GM12874 (cell line): ENCODE measurements around the gene FEV.

ENCODE experiments used
- CTCF ChIP-seq: IDR thresholded peaks from 2 replicates; pipeline ENCODE4 v1.5.1; 2011; ENCODE audit warnings: low read depth, mild to moderate bottlenecking, control low read depth, low read length, moderate library complexity; ENCODE audit not compliant: insufficient read depth

FEV gene

GRCh38 chr2:218995972-218996711 lies 11.2 kb upstream of the FEV start:
- peak; percentile 90 for TF ChIP-seq CTCF

DNA sequence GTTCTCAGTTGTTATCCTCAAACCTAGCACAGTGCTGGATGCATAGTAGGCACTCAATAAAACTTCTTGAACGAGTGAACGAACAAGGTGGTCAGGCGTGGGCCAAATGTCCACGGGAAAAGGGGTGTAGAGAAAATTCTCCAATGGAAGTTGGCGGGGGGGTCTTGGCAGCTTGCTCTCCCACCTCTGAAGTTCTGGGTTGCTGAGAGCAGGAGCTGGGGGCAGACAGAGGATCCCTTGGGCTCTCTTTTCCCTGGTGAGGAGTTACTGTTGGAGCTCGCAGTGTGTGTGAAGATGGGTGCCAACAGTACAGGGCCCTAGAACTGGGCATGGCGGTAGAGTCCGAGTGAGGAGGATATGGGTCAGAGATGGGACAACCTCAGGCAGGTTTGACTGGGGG lies 10.6 kb upstream of the FEV start:
- TF ChIP-seq CTCF: no peak

- TF ChIP-seq CTCF: no peak
Observed at GRCh38 chr2:218993345-218994315, 8.6 kb upstream of the FEV start, which contains the start of gene CRYBA2. Gene CRYBA2, minus strand, starts transcription at chr2:218993422. Its CDS starts 246 bp downstream, at chr2:218993176.

- no peak for TF ChIP-seq CTCF
Observed at GRCh38 chr2:218992703-218993344, 7.8 kb upstream of the FEV start.

DNA sequence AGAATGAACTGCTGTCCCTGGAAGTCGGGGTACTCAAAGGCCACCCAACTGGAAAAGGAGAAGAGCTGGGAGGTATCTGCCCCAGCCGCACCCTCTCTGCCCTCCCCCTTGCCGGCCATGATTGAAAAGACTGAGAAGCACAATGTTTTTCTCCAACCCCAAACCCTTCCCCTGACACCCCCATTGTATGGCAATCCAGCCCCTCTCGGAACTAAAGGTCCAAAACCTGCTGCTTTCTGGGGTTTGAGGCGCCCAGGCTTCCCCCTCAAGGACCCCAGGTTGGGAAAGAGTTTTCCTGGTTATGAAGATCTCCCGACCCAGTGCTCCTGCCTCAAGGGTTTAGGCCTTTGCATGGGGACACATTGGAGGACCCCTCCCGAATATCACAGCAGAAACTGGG lies 7.2 kb upstream of the FEV start:
- TF ChIP-seq CTCF: no peak

- TF ChIP-seq CTCF: no peak
Observed at GRCh38 chr2:218991674-218992168, 6.7 kb upstream of the FEV start.

DNA sequence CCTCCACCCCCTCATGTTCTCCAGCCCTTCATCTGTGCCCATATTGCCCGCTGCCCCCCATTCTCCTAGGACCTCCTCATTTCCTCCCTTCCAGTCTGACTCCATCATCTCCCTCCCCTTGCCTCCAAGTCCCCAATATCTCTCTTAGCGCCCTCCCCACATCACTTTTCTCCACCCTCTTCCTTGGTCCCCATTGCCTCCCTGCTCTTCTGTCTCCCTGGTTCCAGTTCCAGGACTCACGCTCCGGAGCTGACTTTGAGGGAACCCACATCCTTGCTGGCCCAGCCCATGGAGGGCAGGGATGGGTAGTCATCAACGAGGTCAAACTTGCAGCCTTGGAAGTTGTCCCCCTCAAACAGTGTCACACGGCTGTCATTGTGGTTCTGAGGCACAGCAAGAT lies 5.6 kb upstream of the FEV start:
- no peak for TF ChIP-seq CTCF
